A549 (cell line): Measurements from ENCODE around the gene SOHLH2.

Experiments
- HDAC2 ChIP-seq: fragments of 200-600 bp; sonication (generic); IDR thresholded peaks from 2 replicates; pipeline ENCODE4 v1.6.1; 2016
- MAZ ChIP-seq: fragments of 150-350 bp; IDR thresholded peaks from 2 replicates; pipeline ENCODE4 v1.6.1; 2014; ENCODE audit warnings: antibody characterized with exemption, low read depth, low read length, borderline replicate concordance
- POLR2A ChIP-seq: IDR thresholded peaks from 2 replicates; pipeline ENCODE4 v1.6.1; 2012; ENCODE audit warnings: mild to moderate bottlenecking, low read length
- SMC3 ChIP-seq: fragments of >200 bp; sonication (Bioruptor Twin); formaldehyde crosslinking; IDR thresholded peaks from 3 replicates; pipeline ENCODE4 v1.6.1; 2018; ENCODE audit warnings: inconsistent platforms
- TF ChIP-seq, protein P1 (sequence below): fragments of >200 bp; sonication (Bioruptor Twin); formaldehyde crosslinking; IDR thresholded peaks from 3 replicates; pipeline ENCODE4 v1.5.1; 2016
- TF ChIP-seq, protein P2 (sequence below): IDR thresholded peaks from 2 replicates; pipeline ENCODE4 v1.6.1; 2012; ENCODE audit warnings: low read depth, borderline replicate concordance
- TF ChIP-seq, protein P3 (sequence below): fragments of 250-450 bp; sonication (Bioruptor Pico); IDR thresholded peaks from 2 replicates; pipeline ENCODE4 v1.5.0; 2020; ENCODE audit warnings: low read depth, mild to moderate bottlenecking, moderate library complexity

DNA sequence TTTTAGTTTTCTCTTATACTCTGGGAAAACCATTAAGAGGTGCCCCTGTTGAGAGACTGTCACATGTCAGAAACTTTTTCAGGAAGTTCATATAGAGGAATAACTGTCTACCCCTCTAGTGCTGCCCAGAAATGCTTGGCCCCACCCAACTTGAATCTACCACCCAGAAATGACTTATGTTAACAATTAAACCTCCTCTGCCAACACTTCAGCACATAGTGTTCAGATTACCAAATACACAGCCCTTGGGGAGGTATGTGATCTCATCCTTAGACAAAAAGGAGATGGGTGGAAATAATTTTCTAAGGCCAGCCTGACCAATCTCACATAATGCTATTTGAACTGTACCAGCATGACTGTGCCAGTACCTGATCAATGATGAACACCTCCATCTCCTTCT lies 47.6 kb upstream of the SOHLH2 start:
- TF ChIP-seq POLR2A (no peak), HDAC2 (no peak), MAZ (no peak), SMC3 (no peak)
- TF ChIP-seq, protein P1, sequence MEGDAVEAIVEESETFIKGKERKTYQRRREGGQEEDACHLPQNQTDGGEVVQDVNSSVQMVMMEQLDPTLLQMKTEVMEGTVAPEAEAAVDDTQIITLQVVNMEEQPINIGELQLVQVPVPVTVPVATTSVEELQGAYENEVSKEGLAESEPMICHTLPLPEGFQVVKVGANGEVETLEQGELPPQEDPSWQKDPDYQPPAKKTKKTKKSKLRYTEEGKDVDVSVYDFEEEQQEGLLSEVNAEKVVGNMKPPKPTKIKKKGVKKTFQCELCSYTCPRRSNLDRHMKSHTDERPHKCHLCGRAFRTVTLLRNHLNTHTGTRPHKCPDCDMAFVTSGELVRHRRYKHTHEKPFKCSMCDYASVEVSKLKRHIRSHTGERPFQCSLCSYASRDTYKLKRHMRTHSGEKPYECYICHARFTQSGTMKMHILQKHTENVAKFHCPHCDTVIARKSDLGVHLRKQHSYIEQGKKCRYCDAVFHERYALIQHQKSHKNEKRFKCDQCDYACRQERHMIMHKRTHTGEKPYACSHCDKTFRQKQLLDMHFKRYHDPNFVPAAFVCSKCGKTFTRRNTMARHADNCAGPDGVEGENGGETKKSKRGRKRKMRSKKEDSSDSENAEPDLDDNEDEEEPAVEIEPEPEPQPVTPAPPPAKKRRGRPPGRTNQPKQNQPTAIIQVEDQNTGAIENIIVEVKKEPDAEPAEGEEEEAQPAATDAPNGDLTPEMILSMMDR = no peak
- TF ChIP-seq, protein P2, sequence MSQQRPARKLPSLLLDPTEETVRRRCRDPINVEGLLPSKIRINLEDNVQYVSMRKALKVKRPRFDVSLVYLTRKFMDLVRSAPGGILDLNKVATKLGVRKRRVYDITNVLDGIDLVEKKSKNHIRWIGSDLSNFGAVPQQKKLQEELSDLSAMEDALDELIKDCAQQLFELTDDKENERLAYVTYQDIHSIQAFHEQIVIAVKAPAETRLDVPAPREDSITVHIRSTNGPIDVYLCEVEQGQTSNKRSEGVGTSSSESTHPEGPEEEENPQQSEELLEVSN = no peak
- TF ChIP-seq, protein P3, sequence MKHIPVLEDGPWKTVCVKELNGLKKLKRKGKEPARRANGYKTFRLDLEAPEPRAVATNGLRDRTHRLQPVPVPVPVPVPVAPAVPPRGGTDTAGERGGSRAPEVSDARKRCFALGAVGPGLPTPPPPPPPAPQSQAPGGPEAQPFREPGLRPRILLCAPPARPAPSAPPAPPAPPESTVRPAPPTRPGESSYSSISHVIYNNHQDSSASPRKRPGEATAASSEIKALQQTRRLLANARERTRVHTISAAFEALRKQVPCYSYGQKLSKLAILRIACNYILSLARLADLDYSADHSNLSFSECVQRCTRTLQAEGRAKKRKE = no peak
